SU-DHL-6 (cell line): ENCODE measurements around the gene GPR87.

Experiments used
- H2AFZ ChIP-seq: fragments of 200-600 bp; sonication (generic); 2 replicates; pipeline ENCODE4 v1.6.1; 2014; ENCODE audit warnings: low read depth, mild to moderate bottlenecking, moderate library complexity, mixed read lengths, antibody characterized with exemption, low read length; ENCODE audit not compliant: severe bottlenecking
- H3F3A ChIP-seq: fragments of 200-600 bp; shearing (Covaris generic); 2 replicates; pipeline ENCODE4 v1.6.0; 2016; ENCODE audit warnings: antibody characterized with exemption, mild to moderate bottlenecking; ENCODE audit not compliant: insufficient read depth
- H3K27ac ChIP-seq: fragments of 200-600 bp; sonication (generic); 2 replicates; pipeline ENCODE4 v1.5.1; 2016; ENCODE audit warnings: low read depth, mild to moderate bottlenecking, low read length, moderate library complexity, mixed read lengths
- H3K27me3 ChIP-seq: fragments of 200-600 bp; sonication (generic), shearing (Covaris generic); 2 replicates; pipeline ENCODE4 v1.6.0; 2014; ENCODE audit warnings: mild to moderate bottlenecking, low read length
- H3K36me3 ChIP-seq: fragments of 200-600 bp; sonication (generic); 2 replicates; pipeline ENCODE4 v1.6.1; 2014; ENCODE audit warnings: mild to moderate bottlenecking, low read length, mixed read lengths
- H3K4me2 ChIP-seq: fragments of 300-600, 200-600 bp; shearing (Covaris generic), sonication (generic); 2 replicates; pipeline ENCODE4 v1.6.0; 2014; ENCODE audit warnings: low read length, low read depth, mild to moderate bottlenecking; ENCODE audit not compliant: poor library complexity, severe bottlenecking
- H3K4me3 ChIP-seq: fragments of 200-600 bp; sonication (generic); 2 replicates; pipeline ENCODE4 v1.5.1; 2014; ENCODE audit warnings: antibody characterized with exemption, low read length, mild to moderate bottlenecking, mixed read lengths; ENCODE audit not compliant: insufficient read depth, poor library complexity, severe bottlenecking
- H3K79me2 ChIP-seq: fragments of 200-600 bp; sonication (generic); 2 replicates; pipeline ENCODE4 v1.6.1; 2014; ENCODE audit warnings: mild to moderate bottlenecking, low read length, moderate library complexity; ENCODE audit not compliant: insufficient read depth
- H3K9ac ChIP-seq: fragments of 200-600 bp; sonication (generic); 2 replicates; pipeline ENCODE4 v1.7.0; 2014; ENCODE audit warnings: mild to moderate bottlenecking, low read length
- H3K9me2 ChIP-seq: fragments of 200-600 bp; sonication (generic); replicated peaks from 2 replicates; pipeline ENCODE4 v1.6.1; 2014; ENCODE audit warnings: low read length; ENCODE audit not compliant: insufficient read depth
- H3K9me3 ChIP-seq: fragments of 200-600 bp; sonication (generic); 2 replicates; pipeline ENCODE4 v1.6.1; 2014; ENCODE audit warnings: low read length, mixed read lengths; ENCODE audit not compliant: insufficient read depth
- H4K20me1 ChIP-seq: fragments of 200-600 bp; sonication (generic); 2 replicates; pipeline ENCODE4 v1.6.1; 2014; ENCODE audit warnings: low read depth, mild to moderate bottlenecking, antibody characterized with exemption, low read length, moderate library complexity, mixed read lengths
- EZH2phosphoT487 ChIP-seq: fragments of 200-600 bp; sonication (generic), shearing (Covaris generic); conservative IDR thresholded peaks from 2 replicates; pipeline ENCODE4 v1.6.1; 2018; ENCODE audit warnings: mild to moderate bottlenecking, antibody characterized with exemption, low read length, moderate library complexity, mixed read lengths
- TF ChIP-seq, protein P1 (sequence below): fragments of 200-600 bp; sonication (generic); IDR thresholded peaks from one replicate; pipeline ENCODE4 v1.5.1; 2017; ENCODE audit warnings: antibody characterized with exemption, mild to moderate bottlenecking, low read length, moderate library complexity; ENCODE audit not compliant: insufficient read depth, poor library complexity, severe bottlenecking

GPR87 gene

DNA sequence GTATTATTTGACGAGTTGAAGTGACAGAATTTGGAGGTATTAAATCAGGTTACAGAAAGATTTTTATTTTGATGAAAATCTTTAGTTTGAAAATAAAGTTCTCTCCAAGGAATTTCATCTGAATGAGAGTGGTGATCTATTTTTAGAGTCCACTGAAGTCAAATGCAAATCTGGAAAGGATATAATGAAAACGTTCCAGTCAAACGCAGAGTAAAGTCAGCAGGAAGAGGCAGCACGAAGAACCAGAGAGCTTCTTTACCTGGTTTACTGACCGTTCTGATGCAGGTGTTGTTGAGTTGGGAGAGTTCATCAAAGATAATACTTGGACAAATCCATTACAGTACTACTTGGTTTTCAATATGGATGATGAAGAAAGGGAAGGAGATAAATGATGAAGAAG lies 47.0 kb downstream of the GPR87 start:
- Histone ChIP-seq H2AFZ (no peak overlapping the region), H3K36me3 (0 out of 2 replicates have a peak, but pooled peaks cover 2% of the 10 kb centered on the region), H3F3A (no peaks in the 10 kb centered on the region), H3K9me3 (no peaks in the 10 kb centered on the region), H3K4me2 (no peak overlapping the region), H3K9ac (no peak overlapping the region), H3K4me3 (no peak overlapping the region), H4K20me1 (no peaks in the 10 kb centered on the region), H3K27me3 (no peaks in the 10 kb centered on the region), H3K79me2 (no peaks in the 10 kb centered on the region), H3K27ac (no peak overlapping the region), H3K9me2 (no peaks in the 10 kb centered on the region)
- TF ChIP-seq, protein P1, sequence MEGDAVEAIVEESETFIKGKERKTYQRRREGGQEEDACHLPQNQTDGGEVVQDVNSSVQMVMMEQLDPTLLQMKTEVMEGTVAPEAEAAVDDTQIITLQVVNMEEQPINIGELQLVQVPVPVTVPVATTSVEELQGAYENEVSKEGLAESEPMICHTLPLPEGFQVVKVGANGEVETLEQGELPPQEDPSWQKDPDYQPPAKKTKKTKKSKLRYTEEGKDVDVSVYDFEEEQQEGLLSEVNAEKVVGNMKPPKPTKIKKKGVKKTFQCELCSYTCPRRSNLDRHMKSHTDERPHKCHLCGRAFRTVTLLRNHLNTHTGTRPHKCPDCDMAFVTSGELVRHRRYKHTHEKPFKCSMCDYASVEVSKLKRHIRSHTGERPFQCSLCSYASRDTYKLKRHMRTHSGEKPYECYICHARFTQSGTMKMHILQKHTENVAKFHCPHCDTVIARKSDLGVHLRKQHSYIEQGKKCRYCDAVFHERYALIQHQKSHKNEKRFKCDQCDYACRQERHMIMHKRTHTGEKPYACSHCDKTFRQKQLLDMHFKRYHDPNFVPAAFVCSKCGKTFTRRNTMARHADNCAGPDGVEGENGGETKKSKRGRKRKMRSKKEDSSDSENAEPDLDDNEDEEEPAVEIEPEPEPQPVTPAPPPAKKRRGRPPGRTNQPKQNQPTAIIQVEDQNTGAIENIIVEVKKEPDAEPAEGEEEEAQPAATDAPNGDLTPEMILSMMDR = no peak
- TF ChIP-seq EZH2phosphoT487 = no peak

DNA sequence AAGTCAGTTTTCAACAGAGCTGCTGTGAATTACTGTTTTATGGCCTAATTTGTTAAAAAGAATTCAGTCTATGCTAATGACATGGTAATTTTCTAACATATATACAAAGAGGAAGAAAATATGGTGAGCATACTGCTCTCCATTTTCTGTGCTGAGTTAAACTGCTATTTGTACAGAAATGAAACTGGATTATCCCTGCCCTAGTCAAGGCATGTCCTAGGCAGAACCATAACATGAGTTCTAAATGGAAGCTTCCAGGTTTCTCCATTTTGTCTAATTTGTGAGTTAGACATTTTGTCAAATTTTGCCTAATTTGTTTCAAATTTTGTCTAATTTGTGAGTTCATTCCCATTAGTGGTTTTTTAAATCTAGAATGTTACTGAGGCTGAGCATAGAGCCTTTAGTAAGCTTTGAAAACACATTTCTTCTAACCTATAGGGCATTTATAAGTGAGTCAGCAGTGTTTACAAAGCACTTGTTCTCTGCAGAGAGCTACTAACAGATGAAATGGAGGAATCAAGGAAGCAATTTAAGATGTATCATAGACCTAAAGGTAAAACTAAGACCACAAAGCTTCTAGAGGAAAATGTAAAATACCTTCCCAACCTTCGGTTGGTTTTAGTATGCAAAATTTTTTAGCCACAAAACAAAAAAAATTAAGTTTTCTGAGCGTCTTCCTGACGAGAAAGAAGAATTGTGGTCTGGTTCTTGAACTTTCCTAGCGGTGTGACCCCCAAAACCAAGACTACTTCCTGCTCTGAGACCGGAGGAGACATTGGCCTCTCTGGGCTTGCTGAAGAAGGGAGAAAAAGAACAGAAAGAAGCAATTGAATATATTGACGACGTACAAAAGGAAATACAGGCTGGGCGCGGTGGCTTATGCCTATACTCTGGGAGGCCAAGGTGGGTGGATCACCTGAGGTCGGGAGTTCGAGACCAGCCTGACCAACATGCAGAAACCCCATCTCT lies 48.1 kb downstream of the GPR87 start:
- H3K36me3 ChIP-seq = 0 out of 2 replicates have a peak, but pooled peaks cover 2% of the 10 kb centered on the region
- TF ChIP-seq, protein P1 = no peak
- TF ChIP-seq EZH2phosphoT487 = no peak
- no peak overlapping the region for H3K27ac ChIP-seq
- H4K20me1 ChIP-seq = no peaks in the 10 kb centered on the region
- no peaks in the 10 kb centered on the region for H3K79me2 ChIP-seq
- no peak overlapping the region for H3K4me3 ChIP-seq
- H3K9me2 ChIP-seq = no peaks in the 10 kb centered on the region
- no peak overlapping the region for H3K4me2 ChIP-seq
- no peaks in the 10 kb centered on the region for H3F3A ChIP-seq
- H2AFZ ChIP-seq = no peak overlapping the region
- no peak overlapping the region for H3K9ac ChIP-seq
- no peaks in the 10 kb centered on the region for H3K9me3 ChIP-seq
- H3K27me3 ChIP-seq = no peaks in the 10 kb centered on the region

DNA sequence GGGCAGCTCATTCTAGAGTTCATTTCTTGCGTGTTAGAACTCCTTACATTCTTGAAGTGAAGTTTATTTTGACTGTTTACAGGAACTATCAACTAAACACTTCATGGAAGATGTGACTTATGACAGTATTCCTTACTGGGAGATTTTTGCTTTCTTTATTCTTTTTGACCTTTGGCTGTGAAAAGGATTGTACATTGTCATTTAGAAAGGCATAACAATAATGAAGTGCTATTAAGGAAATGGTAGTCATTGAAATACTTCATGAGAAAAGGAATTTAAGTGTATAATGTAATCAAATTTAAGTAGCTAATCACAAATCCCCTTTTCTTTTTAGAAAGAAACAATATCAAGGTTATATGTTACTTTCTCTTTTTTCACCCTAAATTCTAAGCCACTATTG lies 49.6 kb downstream of the GPR87 start:
- no peak overlapping the region for H3K9ac ChIP-seq
- no peak overlapping the region for H2AFZ ChIP-seq
- H3K79me2 ChIP-seq = no peaks in the 10 kb centered on the region
- no peaks in the 10 kb centered on the region for H3K9me3 ChIP-seq
- no peak overlapping the region for H3K4me3 ChIP-seq
- H3K9me2 ChIP-seq = no peaks in the 10 kb centered on the region
- no peak for TF ChIP-seq EZH2phosphoT487
- TF ChIP-seq, protein P1 = no peak
- 0 out of 2 replicates have a peak, but pooled peaks cover 2% of the 10 kb centered on the region for H3K36me3 ChIP-seq
- H4K20me1 ChIP-seq = no peaks in the 10 kb centered on the region
- H3F3A ChIP-seq = no peaks in the 10 kb centered on the region
- H3K27ac ChIP-seq = no peak overlapping the region
- no peak overlapping the region for H3K4me2 ChIP-seq
- no peaks in the 10 kb centered on the region for H3K27me3 ChIP-seq
